Measurements from ENCODE around the gene HMMR. TPM values are rescaled to one million over a fixed set of nuclear protein-coding genes. Genes with fewer than 3 reads are reported as not detected.

Gene HMMR
- total RNA-seq, 2 experiments from 2014 or later: 109 to 118 TPM

Other genes starting within 250 kb of the HMMR start
- gene CCNG1, start 23.0 kb upstream of the HMMR start, total RNA-seq: 100 to 1,000 TPM; 139 to 164 TPM
- gene NUDCD2, start 530 bp upstream of the HMMR start, total RNA-seq: 10 to 100 TPM; 46.4 to 48.6 TPM
- 100 to 1,000 TPM; 114 to 122 TPM for gene MAT2B, start 45.0 kb downstream of the HMMR start, total RNA-seq

Measured in activated CD4-positive, alpha-beta memory T cell treated with anti-CD3 and anti-CD28 coated beads for 36 hours (primary cell).